K562 (cell line): ENCODE results near the gene RBBP4. TPM values are rescaled to one million over a fixed set of nuclear protein-coding genes. Genes with fewer than 3 reads are reported as not detected.
"Not testable (repeated sequence)": the region's sequence is repeated elsewhere in the genome, so short reads cannot be mapped to it uniquely, and the experiment has no call there.

Experiments used
- ATAC-seq: fragments of 200-7000 bp; cut with Tn5 transposase; 3 replicates; pipeline ENCODE4 v1.9.1; 2020; ENCODE audit warnings: moderate library complexity
- BruUV-seq: library from RNA; stranded (reverse); fragments of 400-500 nt; replicated peaks from 2 replicates; lab custom pipeline; 2021; lab: Mats Ljungman, UMichigan
- CTCF ChIA-PET: fragments of 300-600 bp; formaldehyde crosslinking; extraction: SDS; loops from one replicate; lab custom pipeline; 2021; ENCODE audit warnings: low intra/inter-chr PET ratio; lab: Yijun Ruan, JAX
- POLR2A ChIA-PET: fragments of 300-600, 350-650 bp; sonication (Branson Sonifier 250); formaldehyde crosslinking; extraction: SDS; loops from one replicate; lab custom pipeline; 2021; ENCODE audit warnings: antibody characterized with exemption, inconsistent platforms; lab: Yijun Ruan, JAX
- DNase-seq, 4 experiments: peaks; one replicate each; pipeline versions ENCODE4 v3.0.0 to v3.0.0-alpha.2; 2011 to 2018; ENCODE audit warnings: low spot score in 3 of 4, mixed read lengths in 3 of 4; ENCODE audit errors: extremely low read depth in 1 of 4
- FAIRE-seq: peaks from 2 replicates; lab custom pipeline; 2011; peaks lifted over from hg19 to GRCh38; lab: Jason Lieb, UNC
- H2AFZ ChIP-seq: 2 replicates; pipeline ENCODE4 v1.6.0; 2011; ENCODE audit warnings: low read depth, low read length, control low read depth, inconsistent platforms
- H3K27ac ChIP-seq: fragments of 200-600 bp; 3 replicates; pipeline ENCODE4 v1.8.0; 2011; ENCODE audit warnings: low read depth, mild to moderate bottlenecking, control low read depth, inconsistent platforms, low read length, moderate library complexity, mixed read lengths; ENCODE audit errors: extremely low read depth
- H3K27me3 ChIP-seq, 2 experiments: fragments of 300-600 bp in 1 of 2; 2 replicates in 1 of 2; 3 replicates in 1 of 2; pipeline versions ENCODE4 v1.6.0 to v1.8.0; 2011; ENCODE audit warnings: inconsistent platforms in 2 of 2, low read length in 2 of 2, mild to moderate bottlenecking in 1 of 2, mixed read lengths in 1 of 2, moderate library complexity in 1 of 2; ENCODE audit not compliant: control insufficient read depth in 2 of 2, insufficient read depth in 2 of 2
- H3K36me3 ChIP-seq: fragments of 300-600 bp; 3 replicates; pipeline ENCODE4 v1.8.0; 2011; ENCODE audit warnings: mild to moderate bottlenecking, low read length, inconsistent platforms; ENCODE audit not compliant: control insufficient read depth, insufficient read depth
- H3K4me1 ChIP-seq, 2 experiments: fragments of 200-600 bp in 1 of 2; replicated peaks in 1 of 2; 2 replicates in 1 of 2; 3 replicates in 1 of 2; pipeline versions ENCODE4 v1.5.1 to v1.8.0; 2011; ENCODE audit warnings: inconsistent platforms in 2 of 2, low read length in 2 of 2, mild to moderate bottlenecking in 1 of 2, mixed read lengths in 1 of 2, moderate library complexity in 1 of 2; ENCODE audit not compliant: control insufficient read depth in 2 of 2, insufficient read depth in 2 of 2
- H3K4me2 ChIP-seq: 2 replicates; pipeline ENCODE4 v1.6.1; 2011; ENCODE audit warnings: low read length, control low read depth, inconsistent platforms, mixed read lengths; ENCODE audit not compliant: insufficient read depth
- H3K4me3 ChIP-seq: fragments of 200-600 bp; sonication (generic), shearing (Covaris generic); 2 replicates; pipeline ENCODE4 v1.5.1; 2016; ENCODE audit warnings: control low read depth, inconsistent platforms
- H3K79me2 ChIP-seq: fragments of 200-600 bp; 3 replicates; pipeline ENCODE4 v1.8.0; 2011; ENCODE audit warnings: low read length, inconsistent platforms; ENCODE audit not compliant: control insufficient read depth, insufficient read depth
- H3K9ac ChIP-seq, 2 experiments: 2 replicates each; pipeline versions ENCODE4 v1.6.0 to v1.6.1; 2011; ENCODE audit warnings: low read depth in 2 of 2, low read length in 2 of 2, control low read depth in 1 of 2, inconsistent platforms in 1 of 2, mild to moderate bottlenecking in 1 of 2, mixed read lengths in 1 of 2; ENCODE audit not compliant: insufficient read depth in 1 of 2
- H3K9me1 ChIP-seq: one replicate; pipeline ENCODE4 v1.6.0; 2011; ENCODE audit warnings: inconsistent platforms, mild to moderate bottlenecking, low read length, moderate library complexity; ENCODE audit not compliant: control insufficient read depth, insufficient read depth
- H3K9me3 ChIP-seq: replicated peaks from 2 replicates; pipeline ENCODE4 v1.5.1; 2011; ENCODE audit warnings: low read depth, low read length, inconsistent platforms; ENCODE audit not compliant: control insufficient read depth, insufficient read depth
- H4K20me1 ChIP-seq: replicated peaks from 2 replicates; pipeline ENCODE4 v1.6.1; 2011; ENCODE audit warnings: low read length, inconsistent platforms, mixed read lengths; ENCODE audit not compliant: control insufficient read depth, insufficient read depth
- NCOA2 ChIP-seq, 2 experiments: fragments of 450-650 bp; IDR thresholded peaks; 2 replicates each; pipeline ENCODE4 v1.6.1; 2018; ENCODE audit warnings: mild to moderate bottlenecking in 2 of 2, moderate library complexity in 1 of 2; ENCODE audit not compliant: partially characterized antibody in 2 of 2
- SAP30 ChIP-seq: fragments of 200-600 bp; sonication (generic); IDR thresholded peaks from 2 replicates; pipeline ENCODE4 v1.6.1; 2012; ENCODE audit warnings: borderline replicate concordance, low read depth, mild to moderate bottlenecking, moderate library complexity, low read length, control low read depth, inconsistent platforms; ENCODE audit not compliant: insufficient read depth, poor library complexity, severe bottlenecking
- TRIM24 ChIP-seq, 2 experiments: fragments of 450-650 bp; IDR thresholded peaks; 2 replicates each; pipeline ENCODE4 v1.6.1; 2016
- U2AF1 ChIP-seq: fragments of 200-400 bp; formaldehyde crosslinking; optimal IDR thresholded peaks from 2 replicates; pipeline ENCODE3; 2017; ENCODE audit warnings: mild to moderate bottlenecking, low read depth, low read length, moderate library complexity
- WGBS: fragments of 100-300 bp; shearing (Covaris generic); methylation state at CpG from one replicate; pipeline ENCODE4 v1.1.6; 2016; ENCODE audit warnings: low coverage, mixed read lengths; ENCODE audit not compliant: insufficient coverage; ENCODE audit errors: missing lambda C conversion rate; 5-methylcytosine and 5-hydroxymethylcytosine counted together
- in situ Hi-C: fragments of 300-500 bp; cut with MboI; formaldehyde crosslinking; loops from 4 replicates; pipeline ENCODE4 v1.15.0; 2018; ENCODE audit warnings: inconsistent platforms, mixed read lengths
- intact Hi-C: fragments of 100-400 bp; cut with micrococcal nuclease; formaldehyde crosslinking; loops from 2 replicates; pipeline ENCODE4 v1.14.2; 2022
- polyA plus RNA-seq, 8 experiments: library from polyadenylated mRNA; depleted of rRNA in 4 of 8; stranded (reverse) in 5 of 8; unstranded in 3 of 8; fragments of >200 nt; fragmentation: Nextera tagmentation in 2 of 8; fragmentation: Illumina TruSeq in 1 of 8; extraction: Ambion mirVana in 2 of 8; extraction: Trizol in 1 of 8; gene quantifications; 2 replicates each; pipeline versions ENCODE4 v1.2.1 to v1.2.3, GENCODE V29; 2011 to 2014; ENCODE audit warnings: inconsistent platforms in 1 of 8, missing spikeins in 1 of 8
- total RNA-seq, 7 experiments: library from RNA; depleted of rRNA in 6 of 7; stranded (reverse); fragments of >200 nt in 6 of 7; fragmentation: Illumina TruSeq in 2 of 7; extraction: Trizol in 2 of 7; gene quantifications; 2 replicates each; pipeline versions ENCODE4 v1.2.1 to v1.2.3, GENCODE V29; 2011 to 2021; ENCODE audit warnings: low replicate concordance in 1 of 7
- TF ChIP-seq, protein P1 (sequence below): fragments of 250-450 bp; sonication (Bioruptor Pico); IDR thresholded peaks from 2 replicates; pipeline ENCODE4 v1.8.0; 2022; ENCODE audit warnings: moderate library complexity, mild to moderate bottlenecking, inconsistent platforms
- TF ChIP-seq, protein P2 (sequence below): fragments of 250-450 bp; sonication (Bioruptor Pico); IDR thresholded peaks from 2 replicates; pipeline ENCODE4 v1.5.0; 2021; ENCODE audit warnings: mild to moderate bottlenecking, borderline replicate concordance
- TF ChIP-seq, protein P3 (sequence below): conservative IDR thresholded peaks from 2 replicates; pipeline ENCODE4 v1.6.1; 2011; ENCODE audit warnings: low read depth, mild to moderate bottlenecking, low read length; ENCODE audit not compliant: control insufficient read depth

Gene RBBP4
- total and polyA plus RNA-seq, 9 of the 15 experiments (the other 6 are each of a cell fraction or from before 2014, with no cell fraction given): 185 to 409 (median 259) TPM

DNA sequence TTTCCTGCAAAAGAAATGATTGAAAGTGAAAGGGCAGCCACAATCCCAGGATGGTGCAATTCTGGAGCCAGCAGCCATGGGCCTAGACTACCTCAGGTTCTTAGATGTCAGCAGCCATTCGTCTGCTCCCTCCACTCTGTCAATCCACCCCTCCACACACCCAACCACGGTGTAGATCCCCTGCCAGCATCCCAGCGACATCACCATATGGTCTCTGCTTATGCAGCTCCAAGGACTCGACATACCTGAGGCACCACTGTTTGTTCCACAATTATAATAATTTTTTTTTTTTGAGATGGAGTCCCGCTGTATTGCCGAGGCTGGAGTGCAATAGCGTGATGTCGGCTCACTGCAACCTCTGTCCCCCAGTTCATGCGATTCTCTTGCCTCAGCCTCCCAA is 45.0 kb downstream of the RBBP4 start:
- Histone ChIP-seq H3K4me2 (no peak overlapping the region), H2AFZ (peak overlapping the region; percentile 94), H3K4me1 (peaks cover 14 to 19% of the 10 kb centered on the region in 2 experiments), H4K20me1 (no peaks in the 10 kb centered on the region), H3K27ac (no peak overlapping the region), H3K9me3 (no peaks in the 10 kb centered on the region), H3K4me3 (no peak overlapping the region), H3K9ac (no peak overlapping the region)
- ChIA-PET CTCF (no interaction called here), POLR2A (interaction anchor here (1.4 to 1.5 kb wide), 2 partner anchors 9 to 80 kb away, joined by 4 read pairs; no protein-coding TSS in a partner anchor)
- intact Hi-C loops: loop anchor here (10.0 kb wide), 1 partner anchor 171 kb away; no protein-coding TSS in a partner anchor
- 76% methylated on average over 9 of the region's 9 CpGs for WGBS
- BruUV-seq: no TSS peak
- ATAC-seq (peak; percentile 24), DNase-seq (no peak)
- in situ Hi-C loops: no loop called here
- no peak for TF ChIP-seq NCOA2 (IDR thresholded peaks at IDR 0.05; ENCODE audit: partially characterized antibody in 2 of 2)
- TF ChIP-seq, protein P1, sequence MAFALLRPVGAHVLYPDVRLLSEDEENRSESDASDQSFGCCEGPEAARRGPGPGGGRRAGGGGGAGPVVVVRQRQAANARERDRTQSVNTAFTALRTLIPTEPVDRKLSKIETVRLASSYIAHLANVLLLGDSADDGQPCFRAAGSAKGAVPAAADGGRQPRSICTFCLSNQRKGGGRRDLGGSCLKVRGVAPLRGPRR (CRISPR knock-in tag): no peak
- TF ChIP-seq U2AF1: no peak
- no peak for TF ChIP-seq SAP30
- TF ChIP-seq, protein P2, sequence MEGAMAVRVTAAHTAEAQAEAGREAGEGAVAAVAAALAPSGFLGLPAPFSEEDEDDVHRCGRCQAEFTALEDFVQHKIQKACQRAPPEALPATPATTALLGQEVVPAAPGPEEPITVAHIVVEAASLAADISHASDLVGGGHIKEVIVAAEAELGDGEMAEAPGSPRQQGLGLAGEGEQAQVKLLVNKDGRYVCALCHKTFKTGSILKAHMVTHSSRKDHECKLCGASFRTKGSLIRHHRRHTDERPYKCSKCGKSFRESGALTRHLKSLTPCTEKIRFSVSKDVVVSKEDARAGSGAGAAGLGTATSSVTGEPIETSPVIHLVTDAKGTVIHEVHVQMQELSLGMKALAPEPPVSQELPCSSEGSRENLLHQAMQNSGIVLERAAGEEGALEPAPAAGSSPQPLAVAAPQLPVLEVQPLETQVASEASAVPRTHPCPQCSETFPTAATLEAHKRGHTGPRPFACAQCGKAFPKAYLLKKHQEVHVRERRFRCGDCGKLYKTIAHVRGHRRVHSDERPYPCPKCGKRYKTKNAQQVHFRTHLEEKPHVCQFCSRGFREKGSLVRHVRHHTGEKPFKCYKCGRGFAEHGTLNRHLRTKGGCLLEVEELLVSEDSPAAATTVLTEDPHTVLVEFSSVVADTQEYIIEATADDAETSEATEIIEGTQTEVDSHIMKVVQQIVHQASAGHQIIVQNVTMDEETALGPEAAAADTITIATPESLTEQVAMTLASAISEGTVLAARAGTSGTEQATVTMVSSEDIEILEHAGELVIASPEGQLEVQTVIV (CRISPR knock-in tag): no peak
- TF ChIP-seq TRIM24 (IDR thresholded peaks at IDR 0.05): no peak
- TF ChIP-seq, protein P3, sequence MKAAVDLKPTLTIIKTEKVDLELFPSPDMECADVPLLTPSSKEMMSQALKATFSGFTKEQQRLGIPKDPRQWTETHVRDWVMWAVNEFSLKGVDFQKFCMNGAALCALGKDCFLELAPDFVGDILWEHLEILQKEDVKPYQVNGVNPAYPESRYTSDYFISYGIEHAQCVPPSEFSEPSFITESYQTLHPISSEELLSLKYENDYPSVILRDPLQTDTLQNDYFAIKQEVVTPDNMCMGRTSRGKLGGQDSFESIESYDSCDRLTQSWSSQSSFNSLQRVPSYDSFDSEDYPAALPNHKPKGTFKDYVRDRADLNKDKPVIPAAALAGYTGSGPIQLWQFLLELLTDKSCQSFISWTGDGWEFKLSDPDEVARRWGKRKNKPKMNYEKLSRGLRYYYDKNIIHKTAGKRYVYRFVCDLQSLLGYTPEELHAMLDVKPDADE: no peak
- TF ChIP-seq, all 486 proteins: peak for 0
- Histone ChIP-seq H3K27me3 (no peaks in the 10 kb centered on the region), H3K79me2 (no peaks in the 10 kb centered on the region), H3K9me1 (no peaks in the 10 kb centered on the region), H3K36me3 (no peaks in the 10 kb centered on the region)
- FAIRE-seq: no peak

DNA sequence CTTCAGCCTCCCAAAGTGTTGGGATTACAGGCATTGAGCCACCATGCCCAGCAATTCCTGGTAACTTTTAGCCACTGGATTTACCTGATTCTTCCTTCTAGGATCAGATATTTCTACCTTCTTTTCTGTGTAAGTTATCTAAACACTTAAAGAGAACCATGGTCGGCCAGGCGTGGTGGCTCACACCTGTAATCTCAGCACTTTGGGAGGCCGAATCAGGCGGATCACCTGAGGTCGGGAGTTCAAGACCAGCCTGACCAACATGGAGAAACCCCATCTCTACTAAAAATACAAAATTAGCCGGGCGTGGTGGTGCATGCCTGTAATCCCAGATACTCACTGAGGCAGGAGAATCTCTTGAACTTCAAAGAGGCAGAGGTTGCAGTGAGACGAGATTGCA is 46.0 kb downstream of the RBBP4 start:
- H3K4me2 ChIP-seq, H3K36me3 ChIP-seq, H4K20me1 ChIP-seq, H3K79me2 ChIP-seq, in situ Hi-C loops, H3K4me3 ChIP-seq, H3K27ac ChIP-seq, CTCF ChIA-PET, H3K9me3 ChIP-seq, BruUV-seq, H3K27me3 ChIP-seq, FAIRE-seq, H3K9me1 ChIP-seq, ATAC-seq, H3K9ac ChIP-seq, DNase-seq, H2AFZ ChIP-seq: not testable (repeated sequence)
- peaks cover 14 to 26% of the 10 kb centered on the region in 2 experiments for H3K4me1 ChIP-seq
- POLR2A ChIA-PET: interaction anchor here (0.6 to 2.3 kb wide), 6 partner anchors 9 to 87 kb away, joined by 3 to 14 read pairs (median 4); no protein-coding TSS in a partner anchor
- 78% methylated on average over 8 of the region's 8 CpGs for WGBS
- intact Hi-C loops: loop anchor here (10.0 kb wide), 1 partner anchor 172 kb away; no protein-coding TSS in a partner anchor
